CD4-positive, alpha-beta T cell (primary cell): Measurements from ENCODE around the gene LRRC45. TPM values are rescaled to one million over a fixed set of nuclear protein-coding genes. Genes with fewer than 3 reads are reported as not detected.

ENCODE experiments used
- ATAC-seq: fragments of 200-7000 bp; cut with Tn5 transposase; one replicate; pipeline ENCODE4 v1.10.0; 2022; ENCODE audit warnings: mild to moderate bottlenecking; ENCODE audit not compliant: poor library complexity
- CTCF ChIA-PET: fragments of 350-600 bp; sonication (Branson Sonifier 250); formaldehyde crosslinking; loops from one replicate; lab custom pipeline; 2021; ENCODE audit warnings: antibody characterized with exemption, inconsistent platforms; lab: Charles Lee
- POLR2A ChIA-PET: fragments of 350-600 bp; sonication (Branson Sonifier 250); formaldehyde crosslinking; loops from one replicate; lab custom pipeline; 2021; ENCODE audit warnings: antibody characterized with exemption, inconsistent platforms; lab: Charles Lee
- DNase-seq, 14 experiments: peaks; one replicate each; pipeline ENCODE4 v3.0.0-alpha.2; 2013 to 2020; ENCODE audit warnings: mixed read lengths in 2 of 14
- H3K27ac ChIP-seq, 2 donors: one replicate each; pipeline versions ENCODE4 v1.5.1 to v1.7.0; 2013; ENCODE audit warnings: low read length in 2 of 2, low read depth in 1 of 2, mild to moderate bottlenecking in 1 of 2
- H3K27me3 ChIP-seq, 2 experiments: 1 replicate in 1 of 2; 2 replicates in 1 of 2; pipeline versions ENCODE4 v1.6.1 to v1.7.0; 2013; ENCODE audit warnings: low read length in 2 of 2, control low read depth in 1 of 2, mild to moderate bottlenecking in 1 of 2, moderate library complexity in 1 of 2; ENCODE audit not compliant: insufficient read depth in 2 of 2, control insufficient read depth in 1 of 2
- H3K36me3 ChIP-seq: one replicate; pipeline ENCODE4 v1.6.1; 2013; ENCODE audit warnings: low read length, control low read depth; ENCODE audit not compliant: insufficient read depth
- H3K4me1 ChIP-seq: one replicate; pipeline ENCODE4 v1.6.1; 2013; ENCODE audit warnings: low read length, control low read depth; ENCODE audit not compliant: insufficient read depth
- H3K4me3 ChIP-seq: one replicate; pipeline ENCODE4 v1.5.1; 2013; ENCODE audit warnings: mild to moderate bottlenecking, low read length, moderate library complexity
- H3K9me3 ChIP-seq, 2 experiments: 1 replicate in 1 of 2; 2 replicates in 1 of 2; pipeline versions ENCODE4 v1.6.1 to v1.7.0; 2013; ENCODE audit warnings: low read length in 2 of 2, mild to moderate bottlenecking in 2 of 2, control low read depth in 1 of 2, moderate library complexity in 1 of 2; ENCODE audit not compliant: control insufficient read depth in 1 of 2, insufficient read depth in 1 of 2
- H3K27ac Mint-ChIP-seq: one replicate; pipeline ENCODE4 v1.8.0; 2020; ENCODE audit warnings: mixed read lengths
- H3K27me3 Mint-ChIP-seq: one replicate; pipeline ENCODE4 v1.8.0; 2021; ENCODE audit warnings: mixed read lengths
- H3K36me3 Mint-ChIP-seq: one replicate; pipeline ENCODE4 v1.8.0; 2021; ENCODE audit warnings: low read depth, mixed read lengths
- H3K4me1 Mint-ChIP-seq: one replicate; pipeline ENCODE4 v1.8.0; 2021; ENCODE audit warnings: low read depth, mixed read lengths
- H3K4me3 Mint-ChIP-seq: one replicate; pipeline ENCODE4 v1.8.0; 2020; ENCODE audit warnings: mild to moderate bottlenecking, mixed read lengths
- H3K9me3 Mint-ChIP-seq: one replicate; pipeline ENCODE4 v1.8.0; 2020; ENCODE audit warnings: mixed read lengths
- CTCF ChIP-seq: fragments of 200-600 bp; IDR thresholded peaks from one replicate; pipeline ENCODE4 v1.8.0; 2022; ENCODE audit warnings: antibody characterized with exemption, mild to moderate bottlenecking
- intact Hi-C, 2 experiments: fragments of 100-400 bp; cut with DNase I in 1 of 2; cut with micrococcal nuclease in 1 of 2; formaldehyde crosslinking; loops; one replicate each; pipeline versions ENCODE4 v1.15.1 to v1.9.0; 2023 to 2025; cut with DNase I, micrococcal nuclease
- total RNA-seq, 174 experiments: library from RNA in 2 of 174; stranded (reverse) in 2 of 174; gene quantifications; one replicate each; pipeline ENCODE4 v1.2.3 and lab custom pipeline; 2021 to 2026

The LRRC45 gene
- total RNA-seq, 2 experiments from 2014 or later = 17.7 to 17.9 TPM

DNA sequence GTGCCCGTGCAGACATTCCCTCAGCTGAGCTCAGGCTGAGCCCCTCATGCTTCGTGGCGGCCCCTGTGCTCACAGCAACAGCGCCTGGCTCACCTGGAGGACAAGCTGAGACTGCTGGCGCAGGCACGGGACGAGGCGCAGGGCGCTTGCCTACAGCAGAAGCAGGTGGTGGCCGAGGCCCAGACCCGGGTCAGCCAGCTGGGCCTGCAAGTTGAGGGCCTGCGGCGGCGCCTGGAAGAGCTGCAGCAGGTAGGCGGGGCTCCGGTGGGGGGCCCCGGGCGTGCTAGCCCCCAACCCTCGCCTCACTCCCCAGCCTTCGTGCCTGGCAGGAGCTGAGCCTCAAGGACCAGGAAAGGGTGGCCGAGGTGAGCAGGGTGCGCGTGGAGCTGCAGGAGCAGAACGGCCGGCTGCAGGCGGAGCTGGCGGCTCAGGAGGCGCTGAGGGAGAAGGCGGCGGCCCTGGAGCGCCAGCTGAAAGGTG, 6.9 kb downstream of the LRRC45 start:
- H3K4me1 Mint-ChIP-seq = peaks cover 14% of the 10 kb centered on the region
- no peaks in the 10 kb centered on the region for H3K27me3 Mint-ChIP-seq
- POLR2A ChIA-PET = interaction anchor here (0.6 to 2.3 kb wide), 16 partner anchors 9 to 301 kb away, joined by 3 to 10 read pairs (median 4); partner anchors contain the start of gene DUS1L
- no peak overlapping the region for H3K4me3 Mint-ChIP-seq
- H3K27ac ChIP-seq = no peak overlapping the region
- no peak overlapping the region for H3K27ac Mint-ChIP-seq
- H3K27me3 ChIP-seq = no peaks in the 10 kb centered on the region
- no peaks in the 10 kb centered on the region for H3K9me3 Mint-ChIP-seq
- no peak overlapping the region for H3K4me3 ChIP-seq
- H3K4me1 ChIP-seq = peaks cover 28% of the 10 kb centered on the region
- ATAC-seq (no peak), DNase-seq (peak in 1 of 14 experiments; percentile 56)
- H3K9me3 ChIP-seq = no peaks in the 10 kb centered on the region
- intact Hi-C loops = loop anchor here (1.0 to 10.0 kb wide), 9 partner anchors 69 to 525 kb away; partner anchors contain the start of genes FASN (in 1 of the 2), HEXD (in 1 of the 2) and OGFOD3 (in 1 of the 2)
- CTCF ChIA-PET = interaction anchor here (0.7 to 2.6 kb wide), 27 partner anchors 9 to 617 kb away, joined by 3 to 19 read pairs (median 4); partner anchors contain the start of genes FASN, GPS1, NOTUM and RFNG
- no peaks in the 10 kb centered on the region for H3K36me3 ChIP-seq
- TF ChIP-seq CTCF = no peak
- peaks cover 2% of the 10 kb centered on the region for H3K36me3 Mint-ChIP-seq

DNA sequence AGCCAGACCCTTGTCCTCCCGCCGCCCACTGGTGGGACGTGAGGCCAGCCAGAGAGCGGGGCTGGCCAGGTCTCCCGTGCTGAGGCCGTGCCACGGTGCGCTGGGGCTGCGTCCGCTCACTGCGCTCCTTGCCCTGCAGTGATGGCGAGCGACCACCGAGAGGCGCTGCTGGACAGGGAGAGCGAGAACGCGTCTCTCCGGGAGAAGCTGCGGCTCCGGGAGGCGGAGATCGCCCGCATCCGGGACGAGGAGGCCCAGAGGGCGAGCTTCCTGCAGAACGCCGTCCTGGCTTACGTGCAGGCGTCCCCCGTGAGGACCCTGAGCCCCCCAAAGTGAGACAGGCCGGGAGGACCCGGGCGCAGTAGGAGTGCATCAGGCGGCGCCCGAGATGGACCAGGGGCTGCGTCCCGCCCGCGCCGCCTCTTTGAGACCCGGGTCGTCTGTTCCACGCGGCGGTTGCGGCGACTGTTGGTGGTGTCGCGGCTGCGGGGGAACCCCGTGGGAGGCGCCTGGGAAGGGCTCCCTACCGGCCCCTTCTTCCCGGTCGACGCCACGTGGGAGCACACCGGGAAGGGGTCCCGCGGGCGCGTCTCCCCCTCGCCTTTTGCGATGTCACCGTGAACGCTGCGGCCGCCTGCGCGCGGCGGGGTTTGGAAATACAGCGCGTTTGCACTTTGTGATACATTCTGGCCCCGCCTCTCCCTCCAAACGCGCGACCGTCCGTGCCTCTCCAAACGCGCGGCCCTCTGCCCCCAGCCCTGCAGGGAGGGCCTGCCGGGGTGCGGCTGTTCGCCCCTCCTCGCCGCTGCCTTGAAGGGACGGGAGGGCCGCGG, 7.6 kb downstream of the LRRC45 start:
- DNase-seq (peak; percentile 73 to 92 (median 81)), ATAC-seq (peak; percentile 85)
- Histone ChIP-seq H3K36me3 (no peaks in the 10 kb centered on the region), H3K4me1 (peaks cover 28% of the 10 kb centered on the region), H3K27ac (no peak overlapping the region), H3K9me3 (no peaks in the 10 kb centered on the region), H3K27me3 (no peaks in the 10 kb centered on the region), H3K4me3 (peak overlapping the region; percentile 53)
- ChIA-PET CTCF (interaction anchor here (0.6 to 2.6 kb wide), 39 partner anchors 10 to 617 kb away, joined by 3 to 19 read pairs (median 4); partner anchors contain the start of genes FASN, GPS1, NOTUM and RFNG), POLR2A (interaction anchor here (0.6 to 2.5 kb wide), 20 partner anchors 8 to 1225 kb away, joined by 3 to 12 read pairs (median 4); partner anchors contain the start of genes CENPX, DUS1L and LRRC45)
- no peaks in the 10 kb centered on the region for H3K27me3 Mint-ChIP-seq
- H3K27ac Mint-ChIP-seq = no peak overlapping the region
- TF ChIP-seq CTCF = peak; percentile 97
- peaks cover 8% of the 10 kb centered on the region for H3K36me3 Mint-ChIP-seq
- H3K9me3 Mint-ChIP-seq = no peaks in the 10 kb centered on the region
- intact Hi-C loops = loop anchor here (1.0 to 10.0 kb wide), 9 partner anchors 68 to 524 kb away; partner anchors contain the start of genes FASN (in 1 of the 2), HEXD (in 1 of the 2) and OGFOD3 (in 1 of the 2)
- H3K4me1 Mint-ChIP-seq = peaks cover 21% of the 10 kb centered on the region
- peak overlapping the region; percentile 91 for H3K4me3 Mint-ChIP-seq

- no peak within 1 kb of the TSS for H3K27ac Mint-ChIP-seq
- H3K9me3 Mint-ChIP-seq = no peaks in the 10 kb centered on the region
- H3K9me3 ChIP-seq = no peaks in the 10 kb centered on the region
- intact Hi-C loops = loop anchor here (2.0 to 10.0 kb wide), 6 partner anchors 67 to 523 kb away; partner anchors contain the start of genes FASN (in 1 of the 2), HEXD (in 1 of the 2) and OGFOD3 (in 1 of the 2)
- CTCF ChIA-PET = interaction anchor here (0.6 to 2.6 kb wide), 6 partner anchors 10 to 469 kb away, joined by 3 to 14 read pairs (median 5); no protein-coding TSS in a partner anchor
- peak; percentile 18 for ATAC-seq
- H3K4me1 ChIP-seq = peaks cover 35% of the 10 kb centered on the region
- no peaks in the 10 kb centered on the region for H3K27me3 Mint-ChIP-seq
- peaks cover 9% of the 10 kb centered on the region for H3K36me3 Mint-ChIP-seq
- peak in 2 of 14 experiments; percentile 49 to 57 for DNase-seq
- H3K36me3 ChIP-seq = no peaks in the 10 kb centered on the region
- peaks cover 22% of the 10 kb centered on the region for H3K4me1 Mint-ChIP-seq
- POLR2A ChIA-PET = interaction anchor here (1.0 to 2.5 kb wide), 7 partner anchors 8 to 269 kb away, joined by 5 to 12 read pairs (median 6); partner anchors contain the start of genes CENPX, DUS1L and LRRC45
- TF ChIP-seq CTCF = no peak
- H3K4me3 Mint-ChIP-seq = peak within 1 kb of the TSS; percentile 91
- no peaks in the 10 kb centered on the region for H3K27me3 ChIP-seq
- peak within 1 kb of the TSS; percentile 53 for H3K4me3 ChIP-seq
- H3K27ac ChIP-seq = no peak within 1 kb of the TSS
Measured at GRCh38 chr17:82031303-82031884, 8.3 kb downstream of the LRRC45 start, which contains the start of gene RAC3. TSS of gene RAC3 (plus strand) at chr17:82031678. CDS start at chr17:82031762, 84 bp downstream.
